GM19438 (cell line): ENCODE results near the gene CFAP410.

Experiments used
- ATAC-seq: cut with Tn5 transposase; IDR thresholded peaks from one replicate; pipeline ENCODE4 v1.9.1; 2021; ENCODE audit warnings: low read depth; ENCODE audit not compliant: unreplicated experiment

Gene CFAP410

DNA sequence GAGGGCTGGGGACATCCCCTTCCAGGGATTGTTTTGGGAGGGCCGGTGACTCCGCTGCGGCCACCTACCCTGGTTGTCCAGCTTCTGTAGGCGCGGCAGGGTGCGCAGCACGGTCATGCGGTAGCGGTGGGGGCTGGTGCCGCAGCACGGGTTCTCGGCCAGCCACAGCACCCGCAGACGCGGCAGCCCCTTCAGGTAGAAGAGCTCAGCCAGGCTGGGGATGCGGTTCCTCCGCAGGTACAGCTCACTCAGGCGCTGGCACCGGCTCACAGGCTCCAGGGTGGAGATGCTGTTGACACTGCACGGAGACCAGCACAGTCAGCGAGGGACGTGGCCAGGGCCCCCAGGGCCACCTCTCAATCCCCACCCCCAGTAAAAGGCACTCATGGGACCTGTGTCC is 6.2 kb downstream of the CFAP410 start:
- ATAC-seq, result no peak

DNA sequence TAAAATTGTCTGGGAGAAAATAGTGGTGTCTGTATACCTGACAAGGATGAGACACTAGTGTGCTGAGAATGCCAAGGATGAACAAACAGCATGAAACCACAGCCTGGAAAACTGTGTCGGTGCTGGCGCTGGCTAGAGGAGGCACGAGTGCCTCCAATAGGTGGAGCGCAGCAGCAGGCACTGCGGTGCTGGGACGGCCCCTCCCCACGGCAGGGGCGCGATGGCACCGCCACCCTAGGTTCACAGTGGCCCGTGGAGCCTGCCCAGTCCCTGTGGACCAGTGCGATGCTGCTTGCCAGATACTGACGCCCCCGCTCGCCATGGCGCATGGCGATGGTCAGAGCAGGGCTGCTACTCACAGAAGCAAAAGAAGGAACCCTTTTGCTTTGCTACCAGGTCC is 6.8 kb downstream of the CFAP410 start:
- ATAC-seq, result no peak

DNA sequence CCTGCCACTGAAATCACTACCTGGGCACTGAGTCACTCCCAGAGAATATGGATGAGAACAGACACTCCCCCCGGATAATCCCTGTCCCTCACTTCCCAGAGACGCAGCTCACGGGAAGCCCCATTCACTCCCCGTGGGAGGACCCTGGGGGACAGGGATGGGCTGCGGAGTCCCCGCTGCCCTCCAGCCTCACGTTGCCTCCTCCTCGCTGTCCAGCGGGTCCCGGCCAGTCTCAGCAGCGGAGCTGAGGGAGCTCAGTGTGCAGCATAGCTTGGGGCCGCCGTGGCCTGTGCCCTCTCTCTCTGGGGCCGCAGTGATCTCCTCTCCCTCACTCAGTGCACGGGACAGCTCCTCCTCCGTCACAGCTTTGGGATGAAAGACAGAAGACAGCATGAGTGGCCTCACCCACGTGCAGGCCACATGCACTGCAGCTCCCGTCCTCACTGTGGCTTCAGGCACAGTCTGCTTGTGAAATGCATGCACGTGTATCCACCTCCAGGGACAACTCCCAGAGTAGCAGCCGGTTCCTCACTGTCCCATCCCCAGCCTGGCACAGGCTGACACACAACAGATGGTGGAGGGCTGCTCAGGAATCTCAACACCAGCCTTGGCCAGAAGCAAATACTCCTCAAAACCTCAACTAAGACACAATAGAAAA is 7.4 kb downstream of the CFAP410 start:
- ATAC-seq, result no peak

DNA sequence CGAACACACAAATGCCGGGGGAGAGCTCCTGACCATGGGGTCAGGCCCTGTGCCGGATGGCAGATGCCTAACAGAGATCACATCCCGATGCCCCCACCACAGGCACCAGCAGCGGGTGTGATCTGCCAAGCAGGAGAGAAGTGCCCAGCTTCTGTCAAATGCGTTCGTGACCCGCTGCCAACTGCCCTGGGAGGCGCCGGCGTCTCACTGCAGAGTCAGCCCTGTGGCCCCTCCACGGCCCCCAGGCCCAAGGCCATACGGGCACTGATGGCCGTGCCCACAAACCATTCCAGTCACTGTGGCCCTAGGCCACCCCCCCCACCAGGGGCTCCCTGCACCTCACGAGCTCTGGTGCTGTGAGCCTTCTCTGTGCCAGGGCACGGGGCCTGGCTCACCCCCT is 8.0 kb downstream of the CFAP410 start:
- no peak for ATAC-seq

DNA sequence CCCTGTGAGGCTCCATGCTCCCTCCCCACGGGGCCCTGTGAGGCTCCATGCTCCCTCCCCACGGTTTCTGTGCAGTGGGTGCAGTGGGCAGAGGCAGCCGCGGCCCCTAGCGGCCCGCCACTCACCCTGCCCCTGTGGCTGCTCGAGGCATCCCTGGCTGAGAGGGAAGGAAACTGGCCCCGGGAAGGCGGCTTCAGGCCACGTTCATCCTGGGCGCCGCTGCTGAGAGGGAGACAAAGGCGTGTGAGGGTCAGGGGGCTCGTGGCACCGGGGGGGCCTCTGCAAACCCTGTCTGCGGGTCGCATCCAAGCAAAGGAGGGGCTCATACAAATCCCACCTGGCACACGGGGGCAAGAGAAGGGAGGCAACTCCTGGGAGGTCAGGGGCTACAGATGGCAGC is 8.5 kb downstream of the CFAP410 start:
- ATAC-seq, result no peak

DNA sequence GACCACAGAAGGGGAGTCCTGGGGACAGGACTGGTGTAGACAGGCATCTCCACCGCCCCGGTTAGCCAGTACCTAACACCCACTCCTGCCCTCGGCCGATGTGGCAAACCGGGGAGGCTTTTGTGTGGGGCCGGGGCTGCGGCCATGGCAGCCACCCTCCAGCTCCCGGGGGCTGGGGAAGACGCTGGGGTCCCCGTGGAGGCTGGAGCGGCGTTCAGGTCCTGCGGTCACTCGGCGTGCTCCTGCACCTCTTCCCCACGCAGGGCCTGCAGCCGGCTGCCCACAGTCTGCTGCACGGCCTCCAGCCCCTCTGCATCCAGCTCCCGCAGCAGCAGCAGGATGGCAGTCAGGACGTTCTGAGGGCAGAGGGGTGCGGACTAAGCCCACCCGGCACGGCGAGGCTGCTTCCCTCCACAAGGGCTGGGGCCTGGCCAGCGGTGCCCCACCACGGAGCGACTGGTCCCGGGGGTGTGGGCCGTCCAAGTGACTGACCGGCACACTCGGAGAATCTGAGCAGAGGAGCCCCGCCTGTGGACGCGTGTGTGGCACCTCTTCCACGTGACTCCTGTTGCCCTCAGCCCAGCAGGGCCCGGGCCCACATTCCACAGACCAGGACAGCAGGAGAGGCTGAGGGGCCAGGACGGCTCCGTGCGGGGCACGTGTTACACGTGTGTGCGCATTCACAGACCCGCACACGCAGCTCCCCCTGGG is 9.1 kb downstream of the CFAP410 start:
- ATAC-seq, result no peak

DNA sequence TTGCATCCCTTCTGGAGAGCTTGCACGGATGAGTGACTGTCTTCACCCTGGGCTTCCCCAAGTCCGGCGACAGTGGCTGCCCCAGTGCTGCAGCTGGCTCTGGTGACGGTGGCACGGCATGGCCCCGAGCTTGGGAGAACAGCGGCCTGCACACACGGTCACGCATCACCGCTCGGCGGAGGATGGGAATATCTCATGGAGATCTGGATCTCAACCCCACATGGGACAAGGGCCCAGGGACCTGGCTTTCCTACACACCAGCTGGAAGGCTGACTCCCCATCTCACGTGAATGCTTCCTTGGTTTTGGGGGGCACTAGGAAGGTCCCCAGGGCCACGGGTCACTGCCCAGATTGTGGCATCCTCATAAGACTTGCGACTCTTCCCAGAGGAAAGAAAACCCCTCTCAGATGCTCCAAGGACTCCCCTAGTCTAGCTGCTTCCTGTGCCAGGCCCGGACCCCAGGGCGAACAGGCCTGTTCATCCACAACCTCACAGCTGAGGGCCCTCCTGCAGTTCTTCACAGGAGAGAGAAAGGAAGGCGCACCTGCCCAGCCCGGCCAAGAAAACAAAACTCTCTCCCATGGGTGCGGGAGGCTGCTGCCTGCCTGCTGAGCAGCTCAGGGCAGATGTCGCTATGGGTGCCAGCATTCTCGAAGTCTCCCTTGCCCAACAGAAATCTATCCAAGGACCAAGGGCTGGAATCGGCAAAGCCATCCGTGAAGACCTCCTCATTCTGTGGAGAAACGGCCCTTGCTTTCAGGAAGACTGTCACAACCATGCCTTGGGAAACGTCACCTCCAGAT is 9.9 kb downstream of the CFAP410 start:
- ATAC-seq, result no peak

DNA sequence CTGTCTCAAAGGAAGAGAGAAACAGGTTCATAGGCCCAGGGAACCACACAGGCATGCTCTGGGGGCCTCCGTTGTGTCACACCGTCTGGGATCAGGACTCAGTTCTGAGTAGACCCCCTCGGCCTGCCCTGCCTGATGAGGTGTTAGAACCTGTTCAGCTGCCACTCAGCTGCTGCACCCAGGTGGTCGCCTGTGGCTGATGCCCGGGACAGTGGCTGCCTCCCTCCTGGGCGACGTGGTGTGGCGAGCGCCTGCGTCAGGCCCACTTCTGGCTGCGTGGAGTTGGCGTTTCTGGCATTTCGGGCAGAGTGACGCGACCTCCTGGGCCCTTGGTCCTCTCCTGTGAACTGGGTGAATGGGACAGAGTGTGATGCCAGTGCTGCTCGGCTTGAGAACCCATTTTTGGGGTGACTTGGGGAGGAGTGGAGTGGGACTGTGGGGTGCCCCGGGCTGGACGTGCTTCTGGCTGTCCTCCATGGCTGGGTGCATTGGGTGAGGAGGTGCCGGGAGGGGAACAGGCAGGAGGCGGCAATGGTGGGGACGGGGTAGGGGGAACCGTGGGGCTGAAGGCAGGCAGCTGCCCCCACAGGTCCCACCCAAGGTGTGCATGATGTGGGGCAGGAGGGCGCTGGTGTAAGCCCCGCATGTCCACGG is 10.8 kb downstream of the CFAP410 start:
- ATAC-seq, result no peak

DNA sequence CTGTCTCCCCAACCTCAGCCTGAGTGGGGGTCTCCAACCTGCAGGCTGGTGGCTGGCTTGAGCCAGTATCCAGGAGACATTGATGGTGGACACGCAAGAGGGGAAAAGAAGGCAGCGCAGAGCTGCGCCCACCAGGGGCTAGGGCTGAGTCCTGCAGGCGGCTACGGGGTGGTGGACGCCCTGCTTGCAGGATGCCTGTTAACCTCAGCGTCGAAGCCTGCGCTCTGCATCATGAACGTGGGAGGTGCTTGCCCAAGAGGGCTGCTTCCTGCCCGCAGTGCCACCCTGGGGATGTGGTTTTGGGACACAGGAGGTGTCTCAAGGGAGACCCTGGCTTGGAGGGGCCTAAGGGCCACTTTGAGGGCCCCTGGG is 11.6 kb downstream of the CFAP410 start:
- ATAC-seq, result no peak

DNA sequence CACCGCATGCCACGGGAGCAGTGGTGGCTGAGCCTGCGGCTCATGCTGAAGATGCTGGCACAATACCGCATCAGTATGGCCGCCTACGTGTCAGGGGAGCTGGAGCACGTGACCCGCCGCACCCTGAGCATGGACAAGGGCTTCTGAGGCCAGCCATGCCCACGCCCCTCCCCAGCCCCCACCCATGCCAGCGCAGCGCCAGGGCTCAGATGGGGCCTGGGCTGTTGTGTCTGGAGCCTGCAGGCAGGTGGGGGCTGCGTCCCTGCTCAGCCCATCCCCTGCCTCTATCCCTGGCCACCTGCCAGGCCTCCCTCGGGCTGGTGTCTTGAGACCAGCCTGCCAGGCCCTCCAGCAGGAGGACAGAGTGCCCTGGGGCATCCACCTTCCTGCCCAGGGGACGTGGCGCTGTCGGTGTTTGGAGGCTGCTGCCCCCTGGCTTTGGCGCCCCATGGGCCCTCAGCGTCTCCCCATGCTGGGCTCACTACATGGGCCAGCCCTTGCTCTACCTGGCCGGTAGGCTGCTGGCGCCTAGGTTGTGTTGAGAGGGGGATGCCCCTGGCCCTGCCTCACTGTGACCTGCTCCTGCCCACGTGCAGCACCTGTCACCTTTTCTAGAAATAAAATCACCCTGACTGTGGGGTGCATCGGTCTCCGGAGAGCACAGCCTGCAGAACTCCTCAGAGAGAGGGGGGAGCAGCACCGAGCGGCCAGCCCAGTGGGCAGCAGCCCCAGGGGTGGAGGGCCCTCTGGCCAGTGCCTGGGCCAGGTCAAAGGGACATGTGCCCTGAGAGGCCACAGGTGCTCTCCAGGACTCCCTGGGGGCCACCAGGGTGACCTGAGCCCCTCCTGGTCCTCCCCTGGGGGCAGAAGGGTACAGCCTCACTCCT is 12.2 kb downstream of the CFAP410 start:
- no peak for ATAC-seq

DNA sequence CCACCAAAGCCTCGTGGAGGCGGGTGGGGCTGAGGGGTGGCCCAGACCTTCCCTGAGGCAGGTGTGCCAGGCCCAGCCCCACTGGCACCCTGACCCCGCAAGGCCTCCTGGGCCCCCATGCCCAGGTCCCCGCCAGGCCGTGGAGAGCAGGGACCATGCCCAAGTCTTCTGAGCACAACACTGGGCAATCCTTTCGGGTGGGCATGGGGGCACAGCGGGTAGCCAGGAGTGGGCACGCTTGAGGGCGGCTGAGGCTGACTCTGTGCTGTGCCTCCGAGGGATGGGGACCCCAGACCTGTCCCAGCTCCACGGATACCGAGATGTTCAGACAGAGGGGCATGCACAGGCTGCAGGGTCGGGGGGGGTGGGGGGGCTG is 12.9 kb downstream of the CFAP410 start:
- ATAC-seq, result no peak

DNA sequence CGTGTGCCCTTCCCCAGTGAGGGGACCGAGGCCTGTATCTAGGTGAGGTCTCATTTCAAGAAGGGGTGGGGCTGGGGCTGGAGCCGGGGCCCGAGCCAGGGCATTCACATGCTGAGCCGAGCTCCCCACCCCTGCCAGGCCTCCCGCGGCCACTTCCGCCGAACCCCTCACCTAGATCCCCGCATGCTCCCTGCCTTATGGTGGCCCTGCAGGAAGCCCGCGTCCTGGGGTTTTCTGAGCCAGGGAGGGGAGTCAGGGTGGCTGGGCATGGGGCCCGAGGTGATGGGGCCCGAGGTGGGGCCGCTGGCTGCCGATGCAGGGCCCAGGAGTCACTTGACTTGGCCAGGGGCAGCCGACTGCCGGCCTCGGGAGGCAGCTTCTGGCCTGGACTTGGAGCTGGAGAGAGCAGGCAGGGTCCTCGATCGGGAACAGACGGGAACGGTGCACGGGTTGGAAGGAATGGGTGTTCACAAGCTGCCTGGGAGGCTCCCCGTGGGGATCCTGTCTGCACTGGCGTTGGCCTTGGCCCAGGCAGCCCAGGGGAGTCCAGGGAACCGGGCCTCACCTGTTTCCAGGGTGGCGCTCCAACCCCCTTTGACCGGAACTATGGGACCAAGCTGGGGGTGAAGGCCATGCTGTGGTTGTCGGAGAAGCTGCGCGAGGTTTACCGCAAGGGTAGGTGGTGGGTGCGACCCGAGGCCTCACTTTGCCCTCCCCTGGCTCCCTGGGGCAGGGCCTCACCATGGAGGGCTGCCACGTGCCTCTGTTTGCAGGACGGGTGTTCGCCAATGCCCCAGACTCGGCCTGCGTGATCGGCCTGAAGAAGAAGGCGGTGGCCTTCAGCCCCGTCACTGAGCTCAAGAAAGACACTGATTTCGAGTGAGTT is 13.6 kb downstream of the CFAP410 start:
- no peak for ATAC-seq

DNA sequence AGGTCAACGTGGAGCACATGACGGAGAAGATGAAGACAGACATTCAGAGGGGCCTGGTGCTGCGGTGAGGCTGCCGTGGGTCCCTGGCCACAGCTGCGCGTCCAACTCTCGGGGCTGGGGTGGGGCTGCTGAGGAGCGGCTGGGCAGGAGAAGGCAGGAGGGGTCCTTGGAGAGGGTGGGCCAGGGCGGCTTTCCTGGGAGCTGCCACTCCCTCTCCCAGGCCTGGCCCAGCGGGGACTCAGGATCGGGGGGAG is 14.4 kb downstream of the CFAP410 start:
- no peak for ATAC-seq

DNA sequence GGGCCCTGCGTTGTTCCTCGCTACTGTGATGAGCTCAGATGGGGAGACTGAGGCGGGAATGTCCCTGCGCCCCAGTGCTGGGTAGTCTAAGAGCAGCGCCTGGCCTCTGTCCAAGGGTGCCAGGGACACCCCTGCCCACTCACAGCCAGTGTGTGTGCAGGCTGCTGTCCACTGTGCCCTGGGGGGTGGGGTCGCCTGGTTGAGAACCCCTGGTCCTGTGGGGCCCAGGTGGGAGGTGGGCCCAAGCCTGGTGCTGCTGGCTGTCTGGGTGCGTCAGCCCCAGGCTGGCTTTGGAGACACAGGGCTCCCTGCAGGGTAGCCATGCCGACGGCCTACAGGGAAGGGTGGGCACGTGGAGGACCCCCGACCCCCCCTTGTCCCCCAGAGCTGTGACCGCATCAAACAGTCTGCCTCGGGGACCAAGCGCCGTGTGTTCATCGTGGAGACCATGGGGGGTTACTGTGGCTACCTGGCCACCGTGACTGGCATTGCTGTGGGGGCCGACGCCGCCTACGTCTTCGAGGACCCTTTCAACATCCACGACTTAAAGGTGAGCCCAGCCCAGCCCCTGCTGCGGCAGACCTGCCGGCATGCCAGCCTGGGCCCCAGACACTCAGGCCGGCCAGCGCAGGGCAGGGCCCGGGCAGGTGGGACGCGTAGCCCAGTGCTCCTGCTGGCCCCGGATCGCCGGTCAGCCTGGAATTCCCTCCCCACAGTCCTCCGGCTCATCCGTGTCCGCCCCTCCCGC is 14.9 kb downstream of the CFAP410 start:
- ATAC-seq, result no peak

DNA sequence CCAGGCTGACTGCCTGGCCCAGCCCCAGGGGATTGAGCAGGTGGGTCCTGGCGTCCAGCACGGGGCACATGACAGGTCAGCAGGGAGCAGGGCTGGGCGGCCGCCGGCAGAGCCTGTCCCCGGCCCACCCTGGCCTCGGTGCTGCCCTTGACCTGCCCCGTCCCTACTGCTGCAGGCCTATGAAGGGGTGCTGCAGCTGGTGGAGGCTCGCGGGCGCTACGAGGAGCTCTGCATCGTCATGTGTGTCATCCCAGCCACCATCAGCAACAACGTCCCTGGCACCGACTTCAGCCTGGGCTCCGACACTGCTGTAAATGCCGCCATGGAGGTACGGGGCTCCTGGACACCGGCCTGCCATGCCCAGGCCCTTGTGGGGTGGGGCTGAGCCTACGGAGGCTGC is 15.6 kb downstream of the CFAP410 start:
- no peak for ATAC-seq

DNA sequence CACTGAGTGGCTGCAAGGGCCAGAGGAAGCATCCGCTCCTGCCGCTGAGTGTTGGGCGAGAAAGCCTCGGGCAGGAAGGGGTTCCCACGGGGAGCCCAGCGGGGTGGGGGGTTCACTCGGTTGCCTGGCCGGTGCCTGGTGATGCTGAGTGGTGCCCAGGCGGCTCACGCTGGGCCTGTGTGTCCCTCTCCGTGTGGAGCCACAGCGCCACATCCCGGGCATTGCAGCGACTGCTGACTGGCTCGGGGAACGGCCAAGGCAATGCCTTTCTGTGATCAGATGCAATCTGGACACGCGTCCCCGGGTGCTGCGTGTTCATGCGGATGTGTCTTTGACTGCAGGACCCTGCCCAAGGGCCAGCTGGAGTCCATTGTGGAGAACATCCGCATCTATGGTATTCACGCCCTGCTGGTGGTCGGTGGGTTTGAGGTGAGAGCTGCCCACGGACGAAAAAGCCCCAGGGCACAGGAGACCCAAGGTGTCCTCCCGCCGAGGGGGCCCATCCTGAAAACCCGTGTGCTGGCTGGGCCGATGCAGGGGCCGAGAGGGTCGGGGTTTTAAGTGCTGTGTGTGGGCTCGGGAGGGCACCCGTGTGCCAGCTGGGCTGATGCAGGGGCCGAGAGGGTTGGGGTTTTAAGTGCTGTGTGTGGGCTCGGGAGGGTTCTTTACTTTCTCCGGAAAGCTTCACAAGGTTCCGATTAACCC is 16.4 kb downstream of the CFAP410 start:
- no peak for ATAC-seq

DNA sequence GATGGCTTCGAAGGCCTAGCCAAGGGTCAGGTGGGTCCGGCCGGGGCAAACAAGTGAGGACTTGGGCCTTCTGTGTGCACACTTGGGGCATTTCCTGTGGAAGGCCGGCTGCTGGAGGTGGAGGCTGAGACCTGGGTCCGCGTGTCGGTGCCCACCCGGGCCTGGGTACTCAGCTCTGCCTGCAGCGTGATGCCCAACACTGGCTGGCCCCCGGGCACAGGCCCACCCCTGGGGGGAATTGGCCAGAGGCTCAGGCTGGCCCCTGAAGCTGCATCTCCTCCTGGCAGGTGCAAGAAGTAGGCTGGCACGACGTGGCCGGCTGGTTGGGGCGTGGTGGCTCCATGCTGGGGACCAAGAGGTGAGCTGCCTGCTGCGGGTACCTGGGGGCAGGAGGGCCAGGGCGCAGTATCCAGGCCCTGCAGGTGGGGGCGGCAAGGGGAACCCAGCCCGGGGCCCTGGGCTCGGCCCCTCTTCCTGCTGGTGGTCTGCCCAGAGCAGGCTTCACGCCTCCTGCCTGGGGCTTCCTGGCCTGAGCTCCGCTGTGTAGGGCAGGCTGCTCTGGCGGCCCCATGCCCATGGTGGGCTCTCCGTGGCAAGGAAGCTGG is 17.2 kb downstream of the CFAP410 start:
- ATAC-seq, result no peak

DNA sequence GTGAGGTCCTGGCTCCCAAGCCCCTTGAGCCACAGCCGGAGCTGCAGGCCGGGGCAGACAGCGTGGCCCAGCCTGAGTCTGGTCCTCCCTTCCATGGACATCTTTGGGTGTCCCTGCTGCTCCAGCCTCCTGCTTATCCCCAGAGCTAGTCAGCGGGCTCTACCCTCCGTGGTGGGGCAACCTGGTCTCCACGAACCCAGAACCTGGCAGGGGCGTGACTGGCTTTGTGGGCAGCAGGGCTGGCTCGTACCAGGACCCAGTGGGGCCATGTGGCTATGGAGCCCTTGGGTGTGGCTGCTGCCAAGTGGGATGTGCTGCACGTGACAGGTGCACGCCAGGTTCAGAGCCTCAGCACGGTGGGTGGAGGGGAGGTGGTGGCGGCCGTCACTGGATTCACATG is 18.3 kb downstream of the CFAP410 start:
- ATAC-seq, result no peak
